NT2/D1 (cell line): ENCODE data around the gene TNFRSF6B.
"Not testable (repeated sequence)": the region's sequence is repeated elsewhere in the genome, so short reads cannot be mapped to it uniquely, and the experiment has no call there.

ENCODE experiments used
- DNase-seq: peaks from one replicate; pipeline ENCODE4 v3.0.0-alpha.2; 2011; ENCODE audit warnings: low read depth, low spot score
- H3K27me3 ChIP-seq: 2 replicates; pipeline ENCODE4 v1.6.0; 2011; ENCODE audit warnings: mild to moderate bottlenecking; ENCODE audit not compliant: insufficient read length, insufficient read depth
- H3K36me3 ChIP-seq: 2 replicates; pipeline ENCODE4 v1.6.1; 2011; ENCODE audit warnings: mild to moderate bottlenecking, low read length, mixed read lengths; ENCODE audit not compliant: insufficient read depth, insufficient read length
- H3K4me1 ChIP-seq: 2 replicates; pipeline ENCODE4 v1.5.1; 2011; ENCODE audit not compliant: insufficient read depth, insufficient read length
- H3K4me3 ChIP-seq: 2 replicates; pipeline ENCODE4 v1.5.1; 2011; ENCODE audit warnings: low read depth; ENCODE audit not compliant: insufficient read length
- H3K9ac ChIP-seq: 2 replicates; pipeline ENCODE4 v1.6.0; 2011; ENCODE audit warnings: low read depth; ENCODE audit not compliant: insufficient read length
- H3K9me3 ChIP-seq: 2 replicates; pipeline ENCODE4 v1.5.1; 2011; ENCODE audit warnings: mild to moderate bottlenecking, low read length; ENCODE audit not compliant: insufficient read depth
- SUZ12 ChIP-seq: IDR thresholded peaks from 2 replicates; pipeline ENCODE4 v1.6.1; 2011; ENCODE audit not compliant: insufficient read length, insufficient read depth; ENCODE audit errors: extremely low read depth
- YY1 ChIP-seq: IDR thresholded peaks from 2 replicates; pipeline ENCODE4 v1.6.1; 2011; ENCODE audit not compliant: insufficient read length, insufficient read depth
- ZNF274 ChIP-seq: IDR thresholded peaks from 2 replicates; pipeline ENCODE4 v1.6.1; 2011; ENCODE audit warnings: mild to moderate bottlenecking, low read depth, low read length

TNFRSF6B gene

GRCh38 chr20:63696628-63697356 lies at the start of gene TNFRSF6B:
Gene TNFRSF6B, plus strand, starts transcription at chr20:63696652. Its CDS starts 116 bp downstream, at chr20:63696768.
- Histone ChIP-seq H3K4me1 (peaks cover 29% of the 10 kb centered on the region), H3K9me3 (peaks cover 13% of the 10 kb centered on the region; the same call in 1 of the 2 replicates), H3K9ac (no peak within 1 kb of the TSS), H3K27me3 (no peaks in the 10 kb centered on the region), H3K4me3 (no peak within 1 kb of the TSS), H3K36me3 (peaks cover 82% of the 10 kb centered on the region)
- TF ChIP-seq YY1 (no peak), SUZ12 (no peak), ZNF274 (no peak)
- no peak for DNase-seq

DNA sequence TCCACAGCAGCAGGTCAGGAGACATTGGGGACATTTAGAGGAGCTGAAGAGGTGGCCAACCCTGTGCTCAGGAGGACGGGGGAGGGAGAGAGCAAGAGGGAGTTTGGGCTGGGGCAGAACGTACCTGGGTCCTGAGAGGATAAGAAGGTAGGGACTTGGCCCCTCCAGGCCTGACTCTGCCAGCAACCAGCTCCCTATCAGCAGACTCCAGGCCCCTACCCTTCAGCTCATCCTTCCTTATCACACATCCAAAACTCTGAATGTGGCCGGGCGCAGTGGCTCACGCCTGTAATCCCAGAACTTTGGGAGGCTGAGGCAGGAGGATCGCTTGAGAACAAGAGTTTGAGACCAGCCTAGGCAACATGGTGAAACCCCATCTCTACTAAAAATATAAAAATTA lies 48.3 kb upstream of the TNFRSF6B start:
- TF ChIP-seq YY1 (no peak), ZNF274 (no peak), SUZ12 (no peak)
- Histone ChIP-seq H3K36me3 (peaks cover 6% of the 10 kb centered on the region), H3K27me3 (peaks cover 9% of the 10 kb centered on the region), H3K9ac (no peak overlapping the region), H3K4me3 (no peak overlapping the region), H3K9me3 (no peaks in the 10 kb centered on the region), H3K4me1 (peaks cover 21% of the 10 kb centered on the region)
- no peak for DNase-seq

- no peak for TF ChIP-seq YY1
- TF ChIP-seq SUZ12: no peak
- no peak for DNase-seq
- H3K4me3 ChIP-seq: no peak overlapping the region
- H3K27me3 ChIP-seq: peaks cover 9% of the 10 kb centered on the region
- peaks cover 4% of the 10 kb centered on the region for H3K36me3 ChIP-seq
- H3K4me1 ChIP-seq: peaks cover 14% of the 10 kb centered on the region
- no peaks in the 10 kb centered on the region for H3K9me3 ChIP-seq
- H3K9ac ChIP-seq: no peak overlapping the region
These were observed 47.4 kb upstream of the TNFRSF6B start for GRCh38 chr20:63648895-63649589.

DNA sequence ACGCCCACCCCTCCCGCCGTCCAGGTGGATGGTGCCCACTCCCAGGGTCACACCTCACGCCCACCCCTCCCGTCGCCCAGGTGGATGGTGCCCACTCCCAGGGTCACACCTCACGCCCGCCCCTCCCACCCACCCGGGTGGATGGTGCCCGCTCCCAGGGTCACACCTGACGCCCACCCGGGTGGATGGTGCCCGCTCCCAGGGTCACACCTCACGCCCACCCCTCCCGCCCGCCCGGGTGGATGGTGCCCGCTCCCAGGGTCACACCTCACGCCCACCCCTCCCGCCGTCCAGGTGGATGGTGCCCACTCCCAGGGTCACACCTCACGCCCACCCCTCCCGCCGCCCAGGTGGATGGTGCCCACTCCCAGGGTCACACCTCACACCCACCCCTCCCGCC lies 46.0 kb upstream of the TNFRSF6B start:
- H3K9me3 ChIP-seq, H3K4me3 ChIP-seq, H3K9ac ChIP-seq, H3K27me3 ChIP-seq, DNase-seq, H3K36me3 ChIP-seq: not testable (repeated sequence)
- peaks cover 20% of the 10 kb centered on the region for H3K4me1 ChIP-seq

GRCh38 chr20:63651942-63652191 lies 44.6 kb upstream of the TNFRSF6B start:
- peaks cover 4% of the 10 kb centered on the region for H3K36me3 ChIP-seq
- H3K9ac ChIP-seq: peak overlapping the region; percentile 76
- no peak for TF ChIP-seq YY1
- TF ChIP-seq ZNF274: no peak
- TF ChIP-seq SUZ12: no peak
- no peaks in the 10 kb centered on the region for H3K9me3 ChIP-seq
- no peak for DNase-seq
- peak overlapping the region; percentile 57 for H3K4me3 ChIP-seq
- peaks cover 20% of the 10 kb centered on the region for H3K4me1 ChIP-seq
- peaks cover 9% of the 10 kb centered on the region for H3K27me3 ChIP-seq

DNA sequence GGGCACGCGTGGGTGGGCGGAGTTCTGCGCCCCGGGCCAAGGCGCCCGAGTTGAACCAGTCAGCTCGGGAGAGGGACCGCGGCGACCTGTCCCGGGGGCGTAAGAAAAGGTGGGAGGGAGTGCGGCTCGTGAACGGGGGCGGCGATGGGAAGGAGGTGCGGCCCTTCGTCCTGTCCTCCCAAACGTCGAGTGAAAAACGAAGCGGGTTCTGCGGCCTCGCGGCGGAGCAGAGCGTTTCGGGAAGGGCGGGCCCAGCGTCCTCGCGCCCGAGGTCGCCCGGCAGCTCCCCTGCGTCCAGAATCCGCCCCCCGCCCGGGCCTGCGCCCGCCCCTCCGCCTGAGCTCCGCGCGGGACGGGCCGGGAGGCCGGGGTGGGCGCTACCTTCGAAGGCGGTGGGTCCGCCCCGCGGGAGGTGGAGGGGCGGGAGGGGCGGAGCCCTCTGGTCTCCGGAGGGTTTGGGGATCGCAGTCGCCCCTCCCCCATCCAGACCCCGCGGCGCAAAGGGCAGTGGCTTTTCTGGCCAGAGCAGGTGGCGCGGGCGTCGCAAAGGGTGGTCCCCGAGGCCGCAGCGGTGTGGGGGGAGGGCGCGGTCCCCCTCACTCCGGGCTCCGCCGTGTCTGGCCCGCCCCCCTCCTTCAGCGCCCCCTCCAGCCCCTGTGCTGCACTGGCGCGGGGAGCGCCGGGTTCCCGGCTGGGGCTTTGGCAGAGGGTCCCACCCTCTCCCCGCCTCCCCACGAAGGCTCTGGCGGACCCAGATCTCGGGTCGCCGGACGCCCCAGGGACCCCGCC lies 44.1 kb upstream of the TNFRSF6B start:
- no peak for TF ChIP-seq ZNF274

More for the DNA sequence above, 44.1 kb upstream of the TNFRSF6B start:
- peak overlapping the region; percentile 76 for H3K9ac ChIP-seq
- peaks cover 23% of the 10 kb centered on the region for H3K4me1 ChIP-seq
- no peak for DNase-seq
- H3K36me3 ChIP-seq: peaks cover 4% of the 10 kb centered on the region
- peak overlapping the region; percentile 57 for H3K4me3 ChIP-seq
- no peaks in the 10 kb centered on the region for H3K9me3 ChIP-seq
- peaks cover 9% of the 10 kb centered on the region for H3K27me3 ChIP-seq
